Heart left ventricle (tissue), 13 donors: ENCODE results near the gene DOK7.

ENCODE experiments used
- POLR2A ChIP-seq, 2 donors: fragments of 450-650 bp; IDR thresholded peaks; one replicate each; pipeline ENCODE4 v1.6.1; 2017; ENCODE audit warnings: antibody characterized with exemption in 2 of 2, mild to moderate bottlenecking in 2 of 2, moderate library complexity in 2 of 2
- TF ChIP-seq, protein P1 (sequence below), 12 donors: fragments of 200-600 bp; sonication (generic) in 4 of 12; IDR thresholded peaks; one replicate each; pipeline versions ENCODE4 v1.5.0 to v1.8.0; 2018 to 2022; ENCODE audit warnings: antibody characterized with exemption in 12 of 12, mild to moderate bottlenecking in 5 of 12
- donor health status: ischemic (EF 13 %, LVEDD 7.1; RV severe dilation, severe dysfunction).
- donor health status: DM: no; HTN: yes; CAD: no.
- donor health status: DM: no; HTN: no; CAD: no.
- donor health status: ischemic (EF 25% LVEDD 6.9; RV normal size, moderate dysfunction).
- donor health status: ischemic (EF 25% LVEDD 5.7; RV mildly dilated, moderate dysfunction).
- donor health status: ischemic (EF 35%, LVEDD 5.7; RV mildly dilated, moderate dysfunction).
- donor health status: nonischemic (EF 11% LVEDD 7.7; RV severe dilation, severe dysfunction).
- donor health status: DM: yes; HTN: yes; CAD: no.
- donor health status: PGD.
- donor health status: ischemic (EF 29% LVEDD 5.4; RV normal size, mild dysfunction).
- donor health status: nonischemic (EF 23%, LVEDD 6.1; RV moderate dilation, normal function).

DNA sequence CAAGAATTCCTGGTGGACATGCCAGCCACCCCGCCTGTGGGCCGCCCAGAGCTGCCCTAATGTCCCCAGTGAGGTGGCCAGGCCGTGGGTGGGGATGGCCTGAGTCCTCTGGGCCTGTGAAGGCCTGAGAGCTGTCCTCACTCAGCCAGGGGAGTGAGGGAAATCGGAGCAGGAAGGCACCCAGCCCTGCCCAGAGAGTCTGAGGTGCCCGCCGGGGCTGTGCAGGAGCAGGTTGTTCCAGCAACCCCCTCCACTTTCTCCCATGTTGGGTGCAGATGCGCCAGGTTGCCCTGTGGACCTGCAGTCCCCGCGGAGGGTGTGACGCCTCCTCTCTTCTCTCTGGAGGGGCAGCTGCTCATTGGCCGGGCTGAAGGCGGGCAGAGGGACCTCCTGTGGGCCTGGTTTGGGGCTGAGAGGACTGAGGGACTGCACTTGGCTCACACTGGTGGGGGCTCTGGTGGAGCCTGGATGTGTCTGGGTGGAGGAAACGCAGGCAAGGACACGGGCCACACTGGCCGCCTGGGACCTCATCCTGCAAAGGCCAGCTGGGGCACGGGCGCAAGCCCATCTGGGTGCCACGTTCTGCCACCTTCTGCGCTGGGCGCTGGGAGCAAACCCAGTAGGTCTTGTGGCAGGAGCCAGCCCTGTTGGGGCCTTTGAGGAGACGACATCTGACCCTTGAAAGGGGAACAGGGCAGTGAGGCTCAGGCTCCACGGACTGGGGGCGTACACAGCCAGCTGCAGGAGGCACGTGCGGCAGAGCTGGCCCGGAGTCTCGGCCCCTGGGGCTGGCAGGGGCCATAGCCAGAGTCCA lies 14.0 kb downstream of the DOK7 start:
- no peak for TF ChIP-seq POLR2A (IDR thresholded peaks at IDR 0.05)
- TF ChIP-seq, protein P1, sequence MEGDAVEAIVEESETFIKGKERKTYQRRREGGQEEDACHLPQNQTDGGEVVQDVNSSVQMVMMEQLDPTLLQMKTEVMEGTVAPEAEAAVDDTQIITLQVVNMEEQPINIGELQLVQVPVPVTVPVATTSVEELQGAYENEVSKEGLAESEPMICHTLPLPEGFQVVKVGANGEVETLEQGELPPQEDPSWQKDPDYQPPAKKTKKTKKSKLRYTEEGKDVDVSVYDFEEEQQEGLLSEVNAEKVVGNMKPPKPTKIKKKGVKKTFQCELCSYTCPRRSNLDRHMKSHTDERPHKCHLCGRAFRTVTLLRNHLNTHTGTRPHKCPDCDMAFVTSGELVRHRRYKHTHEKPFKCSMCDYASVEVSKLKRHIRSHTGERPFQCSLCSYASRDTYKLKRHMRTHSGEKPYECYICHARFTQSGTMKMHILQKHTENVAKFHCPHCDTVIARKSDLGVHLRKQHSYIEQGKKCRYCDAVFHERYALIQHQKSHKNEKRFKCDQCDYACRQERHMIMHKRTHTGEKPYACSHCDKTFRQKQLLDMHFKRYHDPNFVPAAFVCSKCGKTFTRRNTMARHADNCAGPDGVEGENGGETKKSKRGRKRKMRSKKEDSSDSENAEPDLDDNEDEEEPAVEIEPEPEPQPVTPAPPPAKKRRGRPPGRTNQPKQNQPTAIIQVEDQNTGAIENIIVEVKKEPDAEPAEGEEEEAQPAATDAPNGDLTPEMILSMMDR (IDR thresholded peaks at IDR 0.05), result no peak
